Right lobe of liver (tissue), 4 donors: Measurements from ENCODE around the gene ITGA3.

Source experiments
- POLR2A ChIP-seq: fragments of 450-650 bp; IDR thresholded peaks from one replicate; pipeline ENCODE4 v1.6.1; 2017; ENCODE audit warnings: antibody characterized with exemption, mild to moderate bottlenecking
- TF ChIP-seq, protein P1 (sequence below), 4 donors: fragments of 200-600 bp in 3 of 4; fragments of 450-650 bp in 1 of 4; IDR thresholded peaks; one replicate each; pipeline versions ENCODE4 v1.5.1 to v1.8.0; 2016 to 2022; ENCODE audit warnings: antibody characterized with exemption in 4 of 4, mild to moderate bottlenecking in 2 of 4
- donor health status: DM: no; HTN: no; CAD: no.
- donor health status: DM: no; HTN: no; CAD: no.
- donor health status: DM: no; HTN: yes; CAD: no.

DNA sequence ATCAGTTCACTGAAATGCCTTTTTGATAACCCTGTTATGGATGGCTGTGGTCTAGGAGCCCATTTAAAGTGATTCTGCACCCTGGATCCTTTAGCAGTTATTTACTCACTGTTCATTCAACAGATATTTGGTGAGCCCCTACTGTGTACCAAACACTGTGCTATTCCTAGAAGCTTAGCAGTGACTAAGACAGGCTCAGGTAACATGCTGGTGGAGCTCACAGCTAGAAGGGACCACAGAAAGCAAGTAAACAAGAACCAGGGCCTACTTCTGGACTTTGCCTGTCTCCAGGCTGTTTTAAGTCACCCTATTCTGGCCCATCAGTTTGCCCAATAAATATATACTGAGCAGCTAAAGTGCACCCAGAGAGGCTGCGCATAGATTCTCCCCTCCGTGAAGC, 11.1 kb downstream of the ITGA3 start:
- TF ChIP-seq, protein P1, sequence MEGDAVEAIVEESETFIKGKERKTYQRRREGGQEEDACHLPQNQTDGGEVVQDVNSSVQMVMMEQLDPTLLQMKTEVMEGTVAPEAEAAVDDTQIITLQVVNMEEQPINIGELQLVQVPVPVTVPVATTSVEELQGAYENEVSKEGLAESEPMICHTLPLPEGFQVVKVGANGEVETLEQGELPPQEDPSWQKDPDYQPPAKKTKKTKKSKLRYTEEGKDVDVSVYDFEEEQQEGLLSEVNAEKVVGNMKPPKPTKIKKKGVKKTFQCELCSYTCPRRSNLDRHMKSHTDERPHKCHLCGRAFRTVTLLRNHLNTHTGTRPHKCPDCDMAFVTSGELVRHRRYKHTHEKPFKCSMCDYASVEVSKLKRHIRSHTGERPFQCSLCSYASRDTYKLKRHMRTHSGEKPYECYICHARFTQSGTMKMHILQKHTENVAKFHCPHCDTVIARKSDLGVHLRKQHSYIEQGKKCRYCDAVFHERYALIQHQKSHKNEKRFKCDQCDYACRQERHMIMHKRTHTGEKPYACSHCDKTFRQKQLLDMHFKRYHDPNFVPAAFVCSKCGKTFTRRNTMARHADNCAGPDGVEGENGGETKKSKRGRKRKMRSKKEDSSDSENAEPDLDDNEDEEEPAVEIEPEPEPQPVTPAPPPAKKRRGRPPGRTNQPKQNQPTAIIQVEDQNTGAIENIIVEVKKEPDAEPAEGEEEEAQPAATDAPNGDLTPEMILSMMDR (IDR thresholded peaks at IDR 0.05), result no peak
- TF ChIP-seq POLR2A, result no peak
